AG09319 (cell line): ENCODE measurements around the gene OXNAD1.

ENCODE experiments used
- DNase-seq: peaks from one replicate; pipeline ENCODE4 v3.0.0-alpha.2; 2010; ENCODE audit warnings: low read depth; ENCODE audit errors: extremely low read depth
- TF ChIP-seq, protein P1 (sequence below): IDR thresholded peaks from 2 replicates; pipeline ENCODE4 v1.5.1; 2011; ENCODE audit warnings: low read depth, mild to moderate bottlenecking, inconsistent platforms, low read length, moderate library complexity

Gene OXNAD1

GRCh38 chr3:16334909-16335308 lies 69.9 kb downstream of the OXNAD1 start:
- TF ChIP-seq, protein P1, sequence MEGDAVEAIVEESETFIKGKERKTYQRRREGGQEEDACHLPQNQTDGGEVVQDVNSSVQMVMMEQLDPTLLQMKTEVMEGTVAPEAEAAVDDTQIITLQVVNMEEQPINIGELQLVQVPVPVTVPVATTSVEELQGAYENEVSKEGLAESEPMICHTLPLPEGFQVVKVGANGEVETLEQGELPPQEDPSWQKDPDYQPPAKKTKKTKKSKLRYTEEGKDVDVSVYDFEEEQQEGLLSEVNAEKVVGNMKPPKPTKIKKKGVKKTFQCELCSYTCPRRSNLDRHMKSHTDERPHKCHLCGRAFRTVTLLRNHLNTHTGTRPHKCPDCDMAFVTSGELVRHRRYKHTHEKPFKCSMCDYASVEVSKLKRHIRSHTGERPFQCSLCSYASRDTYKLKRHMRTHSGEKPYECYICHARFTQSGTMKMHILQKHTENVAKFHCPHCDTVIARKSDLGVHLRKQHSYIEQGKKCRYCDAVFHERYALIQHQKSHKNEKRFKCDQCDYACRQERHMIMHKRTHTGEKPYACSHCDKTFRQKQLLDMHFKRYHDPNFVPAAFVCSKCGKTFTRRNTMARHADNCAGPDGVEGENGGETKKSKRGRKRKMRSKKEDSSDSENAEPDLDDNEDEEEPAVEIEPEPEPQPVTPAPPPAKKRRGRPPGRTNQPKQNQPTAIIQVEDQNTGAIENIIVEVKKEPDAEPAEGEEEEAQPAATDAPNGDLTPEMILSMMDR: no peak
- DNase-seq: no peak

- TF ChIP-seq, protein P1: no peak
- no peak for DNase-seq
These were observed 70.3 kb downstream of the OXNAD1 start for GRCh38 chr3:16335333-16335732.

DNA sequence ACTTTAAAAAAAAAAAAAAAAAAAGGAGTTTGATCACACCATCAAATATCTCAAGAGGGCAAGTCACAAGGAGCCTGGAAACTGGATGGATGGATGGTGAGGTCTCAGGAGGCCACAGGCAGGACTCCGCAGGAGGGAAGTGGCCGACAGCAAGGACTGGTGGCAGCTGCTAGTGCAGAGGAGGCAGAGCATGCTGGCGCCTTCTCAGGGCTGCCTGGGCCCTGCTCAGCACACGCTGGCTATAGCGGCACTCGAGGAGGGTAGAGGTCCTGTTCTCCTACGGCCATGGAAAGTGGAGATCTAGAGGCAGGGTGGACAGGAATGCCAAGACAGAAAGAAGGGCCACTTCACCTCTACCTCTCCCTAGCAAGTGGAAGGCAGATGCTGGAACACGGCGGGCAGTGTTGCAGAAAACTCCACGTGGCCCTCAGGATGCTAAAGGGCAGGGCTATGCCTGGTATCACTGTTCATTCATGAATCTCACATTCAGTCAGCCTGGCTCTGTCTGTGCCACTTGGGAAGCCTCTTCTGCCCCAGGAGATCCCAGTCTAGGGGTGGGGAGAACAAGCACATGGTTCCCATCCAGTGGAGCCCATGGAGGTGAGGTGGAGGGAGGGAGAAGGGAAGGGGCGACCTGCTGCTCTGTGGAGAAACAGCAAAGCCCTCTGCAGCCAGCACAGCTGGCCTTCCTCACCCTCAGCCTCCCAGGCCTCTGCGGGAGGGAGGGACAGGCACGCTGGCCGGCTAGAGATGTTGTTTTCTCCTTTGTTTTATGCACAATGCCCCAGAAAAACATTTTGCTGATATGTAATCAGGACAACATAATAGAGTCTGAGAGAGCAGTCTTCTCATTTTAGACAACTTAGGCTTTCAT lies 71.0 kb downstream of the OXNAD1 start:
- no peak for DNase-seq
- TF ChIP-seq, protein P1: no peak

GRCh38 chr3:16336825-16337224 lies 71.8 kb downstream of the OXNAD1 start:
- TF ChIP-seq, protein P1: no peak
- no peak for DNase-seq

GRCh38 chr3:16337856-16338540 lies 73.0 kb downstream of the OXNAD1 start:
- TF ChIP-seq, protein P1: no peak
- no peak for DNase-seq

GRCh38 chr3:16338999-16339398 lies 74.0 kb downstream of the OXNAD1 start:
- peak; percentile 97 for DNase-seq

DNA sequence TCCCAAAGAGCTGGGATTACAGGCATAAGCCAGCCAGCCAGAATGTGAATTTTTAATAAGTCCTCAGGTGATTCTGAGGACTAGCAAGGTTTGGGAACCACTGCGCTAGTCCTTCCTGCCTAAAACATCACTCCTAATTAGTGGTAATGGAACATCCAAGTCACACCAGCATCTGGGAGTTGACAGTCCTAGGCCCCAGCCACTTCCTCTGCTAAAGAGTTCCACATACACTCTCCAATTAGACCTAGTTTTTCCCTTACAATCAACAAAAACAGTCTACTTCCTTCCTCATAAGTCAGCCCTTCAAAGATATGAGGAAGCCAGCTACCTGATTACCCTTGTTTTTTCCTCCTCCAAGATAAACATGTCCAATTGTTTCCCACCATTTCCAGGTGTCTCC lies 78.1 kb downstream of the OXNAD1 start:
- TF ChIP-seq, protein P1: no peak
- no peak for DNase-seq

More at GRCh38 chr3:16338999-16339398, 74.0 kb downstream of the OXNAD1 start:
- TF ChIP-seq, protein P1: no peak
